HEK293 (cell line): ENCODE results near the gene CUL3.

Experiments
- CTCF ChIA-PET: fragments of 350-600 bp; formaldehyde crosslinking; extraction: SDS; loops from one replicate; lab custom pipeline; 2021; ENCODE audit warnings: antibody characterized with exemption; lab: Yijun Ruan, JAX
- POLR2A ChIA-PET: fragments of 300-600 bp; formaldehyde crosslinking; extraction: SDS; loops from one replicate; lab custom pipeline; 2020; ENCODE audit warnings: antibody characterized with exemption, inconsistent platforms; lab: Yijun Ruan, JAX
- H3K27ac ChIP-seq: fragments of 200-500 bp; sonication (Bioruptor generic); 2 replicates; pipeline ENCODE4 v1.5.1; 2014; ENCODE audit warnings: low read depth, low read length, control low read depth, inconsistent platforms; ENCODE audit errors: extremely low read depth
- H3K36me3 ChIP-seq, 2 experiments: fragments of 200-500 bp in 1 of 2; sonication (Bioruptor generic) in 1 of 2; 1 replicate in 1 of 2; 2 replicates in 1 of 2; pipeline ENCODE4 v1.5.1; 2014 to 2017; ENCODE audit warnings: inconsistent platforms in 2 of 2, low read length in 2 of 2; ENCODE audit not compliant: control insufficient read depth in 2 of 2, insufficient read depth in 1 of 2
- H3K4me1 ChIP-seq: fragments of 200-500 bp; sonication (Bioruptor generic); 2 replicates; pipeline ENCODE4 v1.5.1; 2014; ENCODE audit warnings: mild to moderate bottlenecking, low read length, inconsistent platforms; ENCODE audit not compliant: control insufficient read depth, insufficient read depth
- H3K4me3 ChIP-seq: 2 replicates; pipeline ENCODE4 v1.5.1; 2011; ENCODE audit warnings: low read depth, mild to moderate bottlenecking, control low read depth, low read length, moderate library complexity
- H3K9me3 ChIP-seq: fragments of 200-500 bp; sonication (Bioruptor generic); 2 replicates; pipeline ENCODE4 v1.5.1; 2014; ENCODE audit warnings: low read depth, low read length, inconsistent platforms; ENCODE audit not compliant: control insufficient read depth, insufficient read depth
- BCL11B ChIP-seq: fragments of 450-650 bp; formaldehyde crosslinking; IDR thresholded peaks from 2 replicates; pipeline ENCODE4 v1.5.1; 2016; ENCODE audit warnings: low read depth, missing biosample characterization, missing genetic modification characterization
- HOXA7 ChIP-seq: sonication (generic); formaldehyde crosslinking; IDR thresholded peaks from 2 replicates; pipeline ENCODE4 v1.8.1; 2022; ENCODE audit warnings: missing genetic modification reagents, borderline replicate concordance
- IKZF3 ChIP-seq: fragments of 450-650 bp; IDR thresholded peaks from 2 replicates; pipeline ENCODE4 v1.5.0; 2018; ENCODE audit warnings: missing biosample characterization, mild to moderate bottlenecking, missing genetic modification characterization, moderate library complexity
- SCRT1 ChIP-seq: fragments of 450-650 bp; formaldehyde crosslinking; IDR thresholded peaks from 2 replicates; pipeline ENCODE4 v1.5.1; 2016; ENCODE audit warnings: missing biosample characterization, missing genetic modification characterization, borderline replicate concordance
- YY1 ChIP-seq: fragments of 450-650 bp; formaldehyde crosslinking; IDR thresholded peaks from 2 replicates; pipeline ENCODE4 v1.5.1; 2018; ENCODE audit warnings: missing biosample characterization, missing genetic modification characterization
- ZBTB10 ChIP-seq: fragments of 450-650 bp; formaldehyde crosslinking; IDR thresholded peaks from 2 replicates; pipeline ENCODE4 v1.5.1; 2016; ENCODE audit warnings: missing biosample characterization, missing genetic modification characterization
- ZBTB48 ChIP-seq: fragments of 450-650 bp; formaldehyde crosslinking; IDR thresholded peaks from 2 replicates; pipeline ENCODE4 v1.5.1; 2016; ENCODE audit warnings: missing biosample characterization, missing genetic modification characterization
- ZFP37 ChIP-seq: fragments of 450-650 bp; formaldehyde crosslinking; IDR thresholded peaks from 2 replicates; pipeline ENCODE4 v1.5.1; 2016; ENCODE audit warnings: missing biosample characterization, missing genetic modification characterization
- ZNF169 ChIP-seq: fragments of 450-650 bp; formaldehyde crosslinking; IDR thresholded peaks from 2 replicates; pipeline ENCODE4 v1.5.1; 2016; ENCODE audit warnings: missing biosample characterization, missing genetic modification characterization
- ZNF214 ChIP-seq: fragments of 450-650 bp; formaldehyde crosslinking; IDR thresholded peaks from 2 replicates; pipeline ENCODE4 v1.5.1; 2017; ENCODE audit warnings: missing biosample characterization, mild to moderate bottlenecking, missing genetic modification characterization, borderline replicate concordance
- ZNF26 ChIP-seq: fragments of 450-650 bp; formaldehyde crosslinking; IDR thresholded peaks from 2 replicates; pipeline ENCODE4 v1.5.1; 2016; ENCODE audit warnings: missing biosample characterization, missing genetic modification characterization
- ZNF274 ChIP-seq, 2 experiments: fragments of 200-500 bp in 1 of 2; fragments of 450-650 bp in 1 of 2; sonication (Bioruptor generic) in 1 of 2; formaldehyde crosslinking in 1 of 2; IDR thresholded peaks; 2 replicates each; pipeline versions ENCODE4 v1.5.1 to v1.6.1; 2014 to 2016; ENCODE audit warnings: borderline replicate concordance in 1 of 2, inconsistent platforms in 1 of 2, low read length in 1 of 2, missing biosample characterization in 1 of 2, missing genetic modification characterization in 1 of 2
- ZNF37A ChIP-seq: fragments of 450-650 bp; IDR thresholded peaks from 2 replicates; pipeline ENCODE4 v1.5.1; 2018; ENCODE audit warnings: missing biosample characterization, missing genetic modification characterization
- ZNF404 ChIP-seq: fragments of 450-650 bp; formaldehyde crosslinking; IDR thresholded peaks from 2 replicates; pipeline ENCODE4 v1.5.1; 2017; ENCODE audit warnings: missing biosample characterization, missing genetic modification characterization
- ZNF580 ChIP-seq: fragments of 450-650 bp; formaldehyde crosslinking; IDR thresholded peaks from 2 replicates; pipeline ENCODE4 v1.5.1; 2016; ENCODE audit warnings: missing biosample characterization, missing genetic modification characterization
- ZNF600 ChIP-seq: fragments of 450-650 bp; formaldehyde crosslinking; IDR thresholded peaks from 2 replicates; pipeline ENCODE4 v1.5.1; 2016; ENCODE audit warnings: missing biosample characterization, missing genetic modification characterization
- ZNF610 ChIP-seq: fragments of 450-650 bp; formaldehyde crosslinking; IDR thresholded peaks from 2 replicates; pipeline ENCODE4 v1.5.1; 2016; ENCODE audit warnings: missing biosample characterization, missing genetic modification characterization, borderline replicate concordance
- ZNF623 ChIP-seq: fragments of 450-650 bp; formaldehyde crosslinking; IDR thresholded peaks from 2 replicates; pipeline ENCODE4 v1.5.1; 2016; ENCODE audit warnings: missing biosample characterization, missing genetic modification characterization
- ZNF624 ChIP-seq: fragments of 450-650 bp; formaldehyde crosslinking; IDR thresholded peaks from 2 replicates; pipeline ENCODE4 v1.5.1; 2017; ENCODE audit warnings: missing biosample characterization, missing genetic modification characterization
- ZNF660 ChIP-seq: fragments of 450-650 bp; IDR thresholded peaks from 2 replicates; pipeline ENCODE4 v1.5.1; 2018; ENCODE audit warnings: missing biosample characterization, mild to moderate bottlenecking, missing genetic modification characterization
- ZNF792 ChIP-seq: fragments of 450-650 bp; formaldehyde crosslinking; IDR thresholded peaks from 2 replicates; pipeline ENCODE4 v1.5.1; 2016; ENCODE audit warnings: missing biosample characterization, missing genetic modification characterization
- ZNF830 ChIP-seq: fragments of 450-650 bp; IDR thresholded peaks from 2 replicates; pipeline ENCODE4 v1.5.0; 2018; ENCODE audit warnings: missing biosample characterization, missing genetic modification characterization, low read depth, mild to moderate bottlenecking, moderate library complexity
- TF ChIP-seq, protein P1 (sequence below): sonication (generic); formaldehyde crosslinking; IDR thresholded peaks from 2 replicates; pipeline ENCODE4 v1.8.1; 2022; ENCODE audit warnings: mild to moderate bottlenecking, moderate library complexity, missing genetic modification reagents

The CUL3 gene

GRCh38 chr2:224557610-224558009, 27.6 kb downstream of the CUL3 start (continued):
- TF ChIP-seq ZBTB48 (tag by site-specific recombination) = no peak
- no peak for TF ChIP-seq ZNF610 (tag by site-specific recombination)
- TF ChIP-seq, protein P1, sequence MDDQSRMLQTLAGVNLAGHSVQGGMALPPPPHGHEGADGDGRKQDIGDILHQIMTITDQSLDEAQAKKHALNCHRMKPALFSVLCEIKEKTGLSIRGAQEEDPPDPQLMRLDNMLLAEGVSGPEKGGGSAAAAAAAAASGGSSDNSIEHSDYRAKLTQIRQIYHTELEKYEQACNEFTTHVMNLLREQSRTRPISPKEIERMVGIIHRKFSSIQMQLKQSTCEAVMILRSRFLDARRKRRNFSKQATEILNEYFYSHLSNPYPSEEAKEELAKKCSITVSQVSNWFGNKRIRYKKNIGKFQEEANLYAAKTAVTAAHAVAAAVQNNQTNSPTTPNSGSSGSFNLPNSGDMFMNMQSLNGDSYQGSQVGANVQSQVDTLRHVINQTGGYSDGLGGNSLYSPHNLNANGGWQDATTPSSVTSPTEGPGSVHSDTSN (CRISPR knock-in tag) = no peak
- TF ChIP-seq ZNF830 (tag by site-specific recombination) = no peak
- no peak for TF ChIP-seq ZNF214 (tag by site-specific recombination)
- TF ChIP-seq IKZF3 (tag by site-specific recombination) = no peak
- no peak for TF ChIP-seq SCRT1 (tag by site-specific recombination)
- TF ChIP-seq ZNF600 (tag by site-specific recombination) = no peak
- TF ChIP-seq, all 188 proteins: peak for 0

- H3K4me3 ChIP-seq = no peak overlapping the region
- TF ChIP-seq ZNF169 (tag by site-specific recombination) = no peak
- ChIA-PET POLR2A (no interaction called here), CTCF (no interaction called here)
- H3K36me3 ChIP-seq = peaks cover 0 to 16% of the 10 kb centered on the region in 2 experiments
- H3K4me1 ChIP-seq = no peaks in the 10 kb centered on the region; the same call in 1 of the 2 replicates
- H3K27ac ChIP-seq = no peak overlapping the region
- H3K9me3 ChIP-seq = no peaks in the 10 kb centered on the region
Measured at GRCh38 chr2:224556381-224556780, 28.8 kb downstream of the CUL3 start.

DNA sequence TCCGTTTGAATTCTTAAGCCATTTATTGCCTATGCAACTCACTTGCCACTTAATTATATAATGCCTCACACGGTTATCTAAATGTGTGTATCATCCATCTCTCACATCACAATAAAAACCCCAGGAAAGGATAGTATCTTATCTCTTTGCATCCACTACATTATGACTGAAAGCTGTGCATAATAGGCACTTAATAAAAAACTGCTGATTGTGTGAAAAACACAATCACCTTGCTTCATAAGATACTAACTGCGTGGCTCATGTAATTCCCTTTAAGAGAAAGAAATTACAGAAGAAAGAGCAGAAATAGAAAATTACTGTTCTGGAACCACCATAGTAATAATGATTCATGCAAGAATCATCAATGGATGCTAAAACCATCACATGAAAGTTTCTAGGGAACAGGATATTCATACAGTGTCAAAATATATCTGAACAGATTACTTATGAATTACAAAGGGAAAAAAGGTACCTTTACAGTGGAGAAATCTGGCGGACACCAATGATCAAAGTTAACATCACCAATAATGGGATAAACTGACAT, 29.3 kb downstream of the CUL3 start:
- Histone ChIP-seq H3K4me1 (no peaks in the 10 kb centered on the region; the same call in 1 of the 2 replicates), H3K36me3 (peaks cover 0 to 16% of the 10 kb centered on the region in 2 experiments), H3K4me3 (no peak overlapping the region), H3K9me3 (no peaks in the 10 kb centered on the region), H3K27ac (no peak overlapping the region)
- TF ChIP-seq ZNF37A (tag by site-specific recombination) = no peak
- TF ChIP-seq ZNF792 = no peak
- TF ChIP-seq BCL11B (tag by site-specific recombination) = no peak
- TF ChIP-seq YY1 (tag by site-specific recombination) = no peak
- no peak for TF ChIP-seq ZFP37
- TF ChIP-seq ZNF580 (tag by site-specific recombination) = no peak
- TF ChIP-seq, protein P1 (CRISPR knock-in tag) = no peak
- TF ChIP-seq ZNF623 (tag by site-specific recombination) = no peak
- TF ChIP-seq ZNF404 (tag by site-specific recombination) = no peak
- no peak for TF ChIP-seq ZNF660 (tag by site-specific recombination)
- TF ChIP-seq HOXA7 (CRISPR knock-in tag) = no peak
- no peak for TF ChIP-seq ZNF274 (IDR thresholded peaks at IDR 0.05; ENCODE audit: low read length)
- no peak for TF ChIP-seq ZNF274 (tag by site-specific recombination; IDR thresholded peaks at IDR 0.05; ENCODE audit: borderline replicate concordance)
- TF ChIP-seq ZNF624 (tag by site-specific recombination) = no peak
- TF ChIP-seq ZBTB10 (tag by site-specific recombination) = no peak
- no peak for TF ChIP-seq ZNF26 (tag by site-specific recombination)
- CTCF ChIA-PET = no interaction called here
- POLR2A ChIA-PET = no interaction called here
